ENCODE data around the gene NRG3. TPM values are rescaled to one million over a fixed set of nuclear protein-coding genes. Genes with fewer than 3 reads are reported as not detected.

Gene NRG3
- polyA plus RNA-seq, 3 donors from 2014 or later: not detected

DNA sequence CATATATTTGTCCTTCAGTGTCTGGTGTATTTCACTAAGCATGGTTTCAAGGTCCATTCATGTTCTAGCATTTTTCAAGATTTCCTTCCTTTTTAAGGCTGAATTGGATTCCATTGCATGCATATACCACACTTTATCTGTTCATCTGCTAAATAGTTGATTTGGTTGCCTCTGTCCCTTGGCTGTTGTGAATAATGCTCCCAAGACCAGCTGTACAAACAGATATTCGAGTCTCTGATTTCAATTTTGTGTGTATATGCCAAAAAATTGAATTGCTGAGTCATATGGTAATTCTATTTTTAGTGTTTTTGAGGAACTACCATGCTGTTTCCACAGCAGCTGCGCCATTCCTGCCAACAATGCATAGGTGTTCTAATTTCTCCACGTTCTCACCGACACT lies 216.4 kb downstream of the NRG3 start:
- Mint-ChIP-seq H3K4me3 (no peak overlapping the region), H3K36me3 (no peaks in the 10 kb centered on the region), H3K4me1 (no peaks in the 10 kb centered on the region), H3K27ac (no peak overlapping the region), H3K27me3 (ENCODE audit: low read depth in 3 of 3) (no peaks in the 10 kb centered on the region), H3K9me3 (peaks cover 0 to 32% (median 6%) of the 10 kb centered on the region in 6 donors)
- DNase-seq: no peak

DNA sequence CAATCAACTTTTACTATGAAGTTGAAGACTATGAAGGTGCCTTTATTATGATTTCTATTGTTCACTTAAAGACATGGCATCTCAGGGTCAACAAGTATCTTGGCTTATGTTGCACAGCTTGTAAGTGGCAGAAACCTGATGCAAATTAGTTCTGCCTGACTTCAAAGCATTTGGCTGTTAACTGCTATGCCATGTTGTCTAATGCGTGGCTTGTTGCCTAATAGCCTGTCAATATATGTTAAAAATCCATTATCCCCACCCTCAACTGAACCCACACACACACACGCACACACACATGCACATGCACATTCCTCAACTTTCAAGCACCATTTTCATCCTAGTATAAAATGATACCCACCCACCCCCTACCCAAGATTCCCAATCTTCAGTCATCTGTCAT lies 217.1 kb downstream of the NRG3 start:
- no peak overlapping the region for H3K27ac Mint-ChIP-seq
- no peaks in the 10 kb centered on the region for H3K4me1 Mint-ChIP-seq
- DNase-seq: no peak
- no peaks in the 10 kb centered on the region for H3K36me3 Mint-ChIP-seq
- no peak overlapping the region for H3K4me3 Mint-ChIP-seq
- peaks cover 0 to 32% (median 7%) of the 10 kb centered on the region in 6 donors for H3K9me3 Mint-ChIP-seq
- no peaks in the 10 kb centered on the region for H3K27me3 Mint-ChIP-seq (ENCODE audit: low read depth in 3 of 3)

DNA sequence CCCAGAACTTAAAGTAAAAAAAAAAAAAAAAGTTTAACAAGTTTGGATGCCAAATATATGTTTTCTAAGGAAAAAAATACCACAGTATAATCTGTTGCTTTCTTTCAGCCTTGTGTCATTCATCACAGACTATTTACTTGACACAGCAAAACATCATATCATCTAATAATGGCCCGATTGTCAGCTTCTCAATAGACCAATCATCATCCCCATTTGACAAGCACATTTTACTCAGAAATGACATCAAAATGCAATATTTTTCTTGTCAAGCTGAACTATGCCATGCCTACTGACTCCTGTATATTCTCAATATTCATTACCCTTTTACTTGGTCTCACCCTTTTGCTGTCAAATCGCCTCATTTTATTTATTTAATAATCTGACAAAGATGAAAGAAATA lies 249.7 kb downstream of the NRG3 start:
- DNase-seq: no peak
- H3K27ac Mint-ChIP-seq: no peak overlapping the region
- no peaks in the 10 kb centered on the region for H3K4me1 Mint-ChIP-seq
- no peaks in the 10 kb centered on the region for H3K27me3 Mint-ChIP-seq (ENCODE audit: low read depth in 3 of 3)
- no peaks in the 10 kb centered on the region for H3K36me3 Mint-ChIP-seq
- no peak overlapping the region for H3K4me3 Mint-ChIP-seq
- H3K9me3 Mint-ChIP-seq: peaks cover 3 to 39% (median 15%) of the 10 kb centered on the region in 6 donors

DNA sequence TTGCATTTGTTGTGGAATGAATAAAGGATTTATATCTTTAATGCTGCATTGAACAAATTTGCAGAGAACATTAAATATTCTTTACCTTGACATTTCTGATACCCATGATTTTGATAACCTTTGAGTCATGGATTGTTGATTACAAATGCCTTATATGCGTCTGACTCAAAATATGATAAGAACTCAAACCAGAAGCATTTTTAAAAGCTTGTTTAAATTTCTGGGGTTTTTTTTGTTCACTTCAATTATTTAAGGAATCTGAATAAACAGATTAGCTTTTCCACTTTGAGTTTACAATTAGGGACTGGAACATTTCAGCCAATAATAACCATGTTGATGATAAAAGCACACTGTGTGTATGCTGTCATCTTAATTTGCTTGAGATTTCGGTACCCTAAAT lies 253.5 kb downstream of the NRG3 start:
- DNase-seq: no peak
- Mint-ChIP-seq H3K36me3 (no peaks in the 10 kb centered on the region), H3K4me3 (no peak overlapping the region), H3K9me3 (peaks cover 5 to 42% (median 12%) of the 10 kb centered on the region in 6 donors), H3K4me1 (no peaks in the 10 kb centered on the region), H3K27ac (no peak overlapping the region), H3K27me3 (ENCODE audit: low read depth in 3 of 3) (no peaks in the 10 kb centered on the region)

DNA sequence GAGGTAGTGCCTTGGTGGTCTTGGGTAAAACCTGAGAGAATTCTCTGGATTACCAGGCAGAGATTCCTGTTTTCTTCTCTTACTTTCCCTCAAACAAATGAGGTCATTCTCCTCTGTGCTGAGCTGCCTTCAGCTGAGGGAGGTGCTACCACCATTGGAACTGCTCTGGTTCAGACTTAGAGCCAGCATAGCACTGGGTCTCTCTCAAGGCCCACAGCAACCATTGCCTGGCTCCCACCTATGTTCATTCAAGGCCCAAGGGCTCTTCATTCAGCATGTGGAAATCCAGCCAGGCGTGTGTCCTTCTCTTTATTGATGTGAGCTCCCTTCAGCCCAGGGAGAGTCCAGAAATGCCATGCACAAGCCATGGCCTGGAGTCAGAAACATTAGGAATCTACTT lies 261.1 kb downstream of the NRG3 start:
- Mint-ChIP-seq H3K36me3 (peaks cover 0 to 4% (median 0%) of the 10 kb centered on the region in 3 donors), H3K27ac (no peak overlapping the region), H3K4me1 (no peaks in the 10 kb centered on the region), H3K4me3 (no peak overlapping the region), H3K9me3 (peaks cover 5 to 53% (median 13%) of the 10 kb centered on the region in 6 donors), H3K27me3 (ENCODE audit: low read depth in 3 of 3) (no peaks in the 10 kb centered on the region)
- DNase-seq: no peak

DNA sequence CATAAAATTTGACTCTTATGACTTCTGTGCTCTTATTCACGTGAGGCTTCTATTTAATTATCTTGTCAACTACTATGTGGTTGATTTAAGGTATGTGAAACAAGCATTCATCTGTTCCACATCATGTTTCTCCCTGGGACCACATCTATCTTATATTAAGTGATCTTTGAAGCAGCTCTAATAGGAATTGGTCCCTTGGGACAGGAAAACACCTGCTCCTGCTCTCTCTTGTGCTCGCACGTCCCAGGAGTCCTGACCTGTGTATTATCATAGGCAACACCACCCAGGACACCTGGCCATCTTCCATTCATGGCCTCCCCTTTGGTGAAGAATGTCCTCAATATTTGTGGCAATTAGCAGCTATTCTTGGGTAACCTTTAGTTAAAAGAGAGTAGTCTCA lies 269.2 kb downstream of the NRG3 start:
- Mint-ChIP-seq H3K27ac (no peak overlapping the region), H3K36me3 (no peaks in the 10 kb centered on the region), H3K27me3 (ENCODE audit: low read depth in 3 of 3) (no peaks in the 10 kb centered on the region)

DNA sequence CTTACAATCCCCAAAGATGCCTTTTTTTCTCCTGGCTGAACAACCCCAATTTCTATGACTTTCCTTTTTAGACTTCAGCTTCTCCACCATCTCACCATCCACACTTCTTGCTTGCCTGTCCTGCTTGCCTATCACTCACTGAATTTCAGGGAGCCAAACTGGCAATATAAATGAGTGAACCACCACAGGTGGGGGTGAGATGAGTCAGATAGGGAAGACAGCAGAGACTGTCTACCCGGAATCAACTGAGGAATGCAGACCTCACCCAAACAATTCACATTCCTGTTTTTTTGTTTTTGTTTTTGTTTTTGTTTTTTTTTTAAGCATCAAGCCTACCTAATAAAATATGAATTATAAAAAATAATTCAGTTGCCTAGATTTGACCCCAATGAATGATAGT lies 273.8 kb downstream of the NRG3 start:
- H3K27me3 Mint-ChIP-seq (ENCODE audit: low read depth in 3 of 3): peaks cover 0 to 2% (median 0%) of the 10 kb centered on the region in 3 donors
- no peaks in the 10 kb centered on the region for H3K4me1 Mint-ChIP-seq
- H3K9me3 Mint-ChIP-seq: peaks cover 7 to 46% (median 12%) of the 10 kb centered on the region in 6 donors
- H3K36me3 Mint-ChIP-seq: no peaks in the 10 kb centered on the region
- no peak overlapping the region for H3K4me3 Mint-ChIP-seq
- no peak for DNase-seq
- no peak overlapping the region for H3K27ac Mint-ChIP-seq

More for the DNA sequence above, 269.2 kb downstream of the NRG3 start:
- no peaks in the 10 kb centered on the region for H3K4me1 Mint-ChIP-seq
- no peak for DNase-seq
- H3K9me3 Mint-ChIP-seq: peaks cover 0 to 47% (median 14%) of the 10 kb centered on the region in 6 donors
- H3K4me3 Mint-ChIP-seq: no peak overlapping the region

DNA sequence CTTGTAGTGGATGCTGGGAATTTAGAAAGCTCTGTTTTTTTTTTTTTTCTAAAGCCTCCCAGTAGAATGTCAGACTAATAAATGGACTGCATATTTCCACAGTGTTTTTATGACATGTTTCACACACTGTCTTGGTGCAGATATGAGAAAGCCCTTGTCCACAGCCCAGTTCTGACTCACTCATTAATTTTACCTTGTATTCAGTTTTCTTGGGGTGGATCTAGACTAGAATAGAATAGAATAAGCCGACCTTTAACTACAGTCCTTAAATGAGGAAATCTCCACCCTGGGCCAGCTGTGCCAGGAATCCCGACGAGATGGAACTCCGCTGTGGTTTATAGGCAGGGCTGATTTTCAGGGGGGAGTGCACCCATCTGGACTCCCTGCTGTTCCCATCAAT lies 274.7 kb downstream of the NRG3 start:
- no peak overlapping the region for H3K4me3 Mint-ChIP-seq
- no peak overlapping the region for H3K27ac Mint-ChIP-seq
- no peaks in the 10 kb centered on the region for H3K36me3 Mint-ChIP-seq
- no peak for DNase-seq
- H3K4me1 Mint-ChIP-seq: no peaks in the 10 kb centered on the region
- H3K27me3 Mint-ChIP-seq (ENCODE audit: low read depth in 3 of 3): peaks cover 0 to 2% (median 0%) of the 10 kb centered on the region in 3 donors
- H3K9me3 Mint-ChIP-seq: peaks cover 6 to 45% (median 12%) of the 10 kb centered on the region in 6 donors

DNA sequence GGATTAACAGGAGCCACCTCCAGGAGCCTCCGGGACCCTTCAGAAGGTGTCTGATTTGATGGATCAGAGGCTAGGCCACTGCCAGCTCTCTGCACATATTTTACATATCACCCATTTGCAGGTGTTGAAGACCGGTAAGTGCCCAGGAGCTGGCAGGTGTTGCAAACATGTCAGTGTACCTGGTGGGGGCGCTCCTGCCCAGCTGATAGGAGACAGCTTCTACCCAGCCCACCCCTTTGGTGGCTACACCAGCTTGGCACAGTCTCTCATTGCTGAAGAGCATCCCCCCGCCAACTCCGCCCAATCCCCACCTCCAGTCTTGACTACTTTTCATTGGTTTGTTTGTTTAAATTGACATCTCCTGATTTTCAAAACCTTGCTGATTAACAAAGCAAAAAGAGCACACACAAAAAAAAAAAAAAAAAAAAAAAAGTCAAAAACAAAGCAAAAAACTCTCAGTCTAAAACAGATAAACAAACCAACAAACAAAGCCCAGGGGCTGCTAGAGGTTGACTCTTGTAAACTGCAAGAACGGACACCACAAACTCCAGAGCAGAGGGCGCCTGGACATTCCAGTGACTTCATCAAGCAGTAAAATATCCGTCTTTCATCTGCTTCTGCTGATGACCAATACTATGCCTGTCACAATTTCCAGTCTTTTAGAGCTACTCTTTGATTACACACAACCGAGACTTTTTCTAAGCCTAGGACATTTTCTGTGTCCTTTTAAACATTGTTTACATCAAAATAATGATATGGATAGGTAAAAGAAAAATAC lies 275.3 kb downstream of the NRG3 start:
- H3K36me3 Mint-ChIP-seq: no peaks in the 10 kb centered on the region
- no peak for DNase-seq
- H3K4me3 Mint-ChIP-seq: no peak overlapping the region
- H3K27ac Mint-ChIP-seq: no peak overlapping the region
- peaks cover 0 to 2% (median 0%) of the 10 kb centered on the region in 3 donors for H3K27me3 Mint-ChIP-seq (ENCODE audit: low read depth in 3 of 3)
- H3K9me3 Mint-ChIP-seq: peaks cover 6 to 42% (median 12%) of the 10 kb centered on the region in 6 donors
- H3K4me1 Mint-ChIP-seq: no peaks in the 10 kb centered on the region

DNA sequence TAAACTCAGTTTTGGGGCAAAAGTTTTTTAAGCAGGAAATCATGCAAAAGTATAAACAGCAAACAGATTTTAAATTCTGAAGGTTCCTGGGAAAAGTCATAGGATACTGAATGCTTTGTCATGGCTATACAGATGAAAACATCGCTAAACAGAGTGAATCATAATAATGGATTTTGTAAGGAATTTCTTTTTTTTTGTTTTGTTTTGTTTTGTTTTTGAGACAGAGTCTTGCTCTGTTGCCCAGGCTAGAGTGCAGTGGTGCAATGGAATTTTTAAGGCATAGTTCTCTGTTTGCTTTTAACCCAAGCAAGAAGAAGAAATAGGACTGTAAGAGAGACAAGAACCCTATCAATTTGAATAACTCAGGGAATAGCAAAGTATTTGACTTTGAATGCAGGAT lies 285.3 kb downstream of the NRG3 start:
- Mint-ChIP-seq H3K4me1 (no peaks in the 10 kb centered on the region), H3K27ac (no peak overlapping the region), H3K4me3 (no peak overlapping the region), H3K36me3 (no peaks in the 10 kb centered on the region), H3K9me3 (peaks cover 7 to 48% (median 15%) of the 10 kb centered on the region in 6 donors), H3K27me3 (ENCODE audit: low read depth in 3 of 3) (peaks cover 0 to 1% (median 0%) of the 10 kb centered on the region in 3 donors)
- DNase-seq: no peak

DNA sequence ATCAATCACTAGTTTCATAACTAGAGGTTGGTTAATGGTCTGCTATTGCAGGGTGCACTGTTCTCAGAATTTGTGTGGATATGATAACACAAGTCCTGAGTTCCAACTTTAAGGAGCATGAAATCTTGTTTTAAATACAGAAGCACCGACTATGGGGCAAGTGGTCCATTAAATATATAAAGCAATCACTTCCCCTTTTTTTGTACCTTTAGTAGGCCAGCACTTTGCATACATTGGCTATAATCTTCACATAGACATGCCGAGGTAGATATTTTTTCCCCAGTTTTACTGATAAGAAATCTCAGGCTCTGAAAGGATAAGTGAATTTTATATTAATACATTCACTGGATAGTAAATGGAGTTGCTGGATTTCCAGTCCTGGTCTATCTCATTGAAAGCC lies 286.3 kb downstream of the NRG3 start:
- Mint-ChIP-seq H3K27me3 (ENCODE audit: low read depth in 3 of 3) (peaks cover 0 to 1% (median 0%) of the 10 kb centered on the region in 3 donors), H3K36me3 (no peaks in the 10 kb centered on the region), H3K9me3 (peaks cover 7 to 48% (median 15%) of the 10 kb centered on the region in 6 donors), H3K27ac (no peak overlapping the region), H3K4me3 (no peak overlapping the region), H3K4me1 (no peaks in the 10 kb centered on the region)
- no peak for DNase-seq

DNA sequence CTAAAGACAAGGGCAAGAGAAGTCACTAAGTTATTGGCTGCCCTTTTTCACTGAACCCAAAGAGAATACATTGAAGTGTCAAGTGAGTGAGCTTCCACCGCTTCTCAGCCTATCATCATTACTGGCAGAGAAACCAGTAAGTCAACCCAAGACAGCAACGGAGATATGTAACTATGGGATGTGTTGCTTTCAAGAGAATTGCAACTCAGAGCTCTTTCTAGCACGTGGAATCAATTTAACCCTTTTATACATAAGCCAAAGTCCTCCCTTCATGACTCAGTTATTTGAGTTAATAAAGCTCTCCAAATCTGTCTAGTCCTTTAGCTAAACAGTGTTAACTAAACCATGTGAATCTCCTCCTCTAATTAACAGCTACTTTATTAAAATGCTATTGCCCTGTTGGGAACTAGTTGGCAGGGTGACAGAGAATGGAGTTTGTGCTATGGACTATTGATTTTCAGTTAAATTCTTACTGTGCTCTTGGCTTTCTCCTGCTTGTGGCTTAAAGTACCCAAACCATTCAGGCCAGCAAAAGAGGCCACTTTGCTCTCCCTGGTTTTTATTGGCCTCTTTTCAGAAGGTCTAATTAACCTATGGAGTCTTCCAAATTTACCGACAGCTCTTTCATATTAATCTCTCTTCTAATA lies 287.7 kb downstream of the NRG3 start:
- Mint-ChIP-seq H3K9me3 (peaks cover 5 to 43% (median 13%) of the 10 kb centered on the region in 6 donors), H3K4me1 (no peaks in the 10 kb centered on the region), H3K36me3 (no peaks in the 10 kb centered on the region), H3K4me3 (no peak overlapping the region), H3K27me3 (ENCODE audit: low read depth in 3 of 3) (peaks cover 0 to 1% (median 0%) of the 10 kb centered on the region in 3 donors), H3K27ac (no peak overlapping the region)
- DNase-seq: no peak

DNA sequence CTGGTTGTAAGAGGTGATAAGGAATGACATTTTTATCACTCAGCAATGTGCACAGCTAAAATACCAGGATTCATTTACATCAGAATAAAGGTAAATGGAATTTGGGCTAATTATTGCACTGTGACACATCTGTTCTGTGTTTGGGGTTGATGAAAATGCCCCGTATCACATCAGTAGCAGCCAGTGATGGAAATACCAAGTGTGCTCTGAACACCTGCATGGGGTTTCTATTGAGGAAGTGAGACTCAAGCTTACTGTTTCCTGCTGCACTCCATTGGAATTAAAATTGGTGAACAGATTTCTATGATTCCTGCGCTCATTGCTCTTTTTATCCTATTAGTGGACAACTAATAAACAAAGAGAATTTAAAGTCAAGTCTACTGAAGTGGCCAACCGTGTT lies 296.9 kb downstream of the NRG3 start:
- Mint-ChIP-seq H3K27ac (no peak overlapping the region), H3K36me3 (no peaks in the 10 kb centered on the region), H3K4me3 (no peak overlapping the region), H3K4me1 (no peaks in the 10 kb centered on the region), H3K9me3 (peaks cover 6 to 56% (median 13%) of the 10 kb centered on the region in 6 donors), H3K27me3 (ENCODE audit: low read depth in 3 of 3) (no peaks in the 10 kb centered on the region)
- no peak for DNase-seq

DNA sequence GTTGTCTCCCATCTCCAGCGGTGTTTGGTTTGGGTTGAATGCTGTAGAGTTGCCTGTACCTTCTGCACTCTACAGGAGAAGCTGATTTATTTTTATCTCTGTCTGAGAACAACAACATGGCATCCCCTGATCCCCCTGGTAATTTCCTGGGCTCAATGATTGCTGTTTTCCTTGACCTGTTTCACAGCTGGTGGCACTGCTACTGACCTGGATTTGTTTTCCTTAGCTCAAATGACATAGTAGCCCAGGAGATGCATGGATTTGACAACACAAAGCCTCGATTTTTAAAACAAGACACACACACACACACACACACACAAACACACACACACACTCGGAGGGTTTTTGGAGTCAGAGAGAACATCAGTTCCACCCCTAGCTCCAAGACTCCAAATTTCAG lies 301.6 kb downstream of the NRG3 start:
- H3K4me3 Mint-ChIP-seq: no peak overlapping the region

More for the DNA sequence above, 301.6 kb downstream of the NRG3 start:
- H3K4me1 Mint-ChIP-seq: no peaks in the 10 kb centered on the region
- no peak for DNase-seq
- H3K9me3 Mint-ChIP-seq: peaks cover 7 to 28% (median 18%) of the 10 kb centered on the region in 6 donors
- H3K27ac Mint-ChIP-seq: no peak overlapping the region
- no peaks in the 10 kb centered on the region for H3K27me3 Mint-ChIP-seq (ENCODE audit: low read depth in 3 of 3)
- H3K36me3 Mint-ChIP-seq: no peaks in the 10 kb centered on the region
